NCI-H2171 treated with DMSO at 0.1 percent for 48 hours (cell line): Measurements from ENCODE around the gene GABRR3.

ENCODE experiments used
- DNase-seq: peaks from one replicate; lab custom pipeline; 2025; lab: John Stamatoyannopoulos, UW

GABRR3 gene

DNA sequence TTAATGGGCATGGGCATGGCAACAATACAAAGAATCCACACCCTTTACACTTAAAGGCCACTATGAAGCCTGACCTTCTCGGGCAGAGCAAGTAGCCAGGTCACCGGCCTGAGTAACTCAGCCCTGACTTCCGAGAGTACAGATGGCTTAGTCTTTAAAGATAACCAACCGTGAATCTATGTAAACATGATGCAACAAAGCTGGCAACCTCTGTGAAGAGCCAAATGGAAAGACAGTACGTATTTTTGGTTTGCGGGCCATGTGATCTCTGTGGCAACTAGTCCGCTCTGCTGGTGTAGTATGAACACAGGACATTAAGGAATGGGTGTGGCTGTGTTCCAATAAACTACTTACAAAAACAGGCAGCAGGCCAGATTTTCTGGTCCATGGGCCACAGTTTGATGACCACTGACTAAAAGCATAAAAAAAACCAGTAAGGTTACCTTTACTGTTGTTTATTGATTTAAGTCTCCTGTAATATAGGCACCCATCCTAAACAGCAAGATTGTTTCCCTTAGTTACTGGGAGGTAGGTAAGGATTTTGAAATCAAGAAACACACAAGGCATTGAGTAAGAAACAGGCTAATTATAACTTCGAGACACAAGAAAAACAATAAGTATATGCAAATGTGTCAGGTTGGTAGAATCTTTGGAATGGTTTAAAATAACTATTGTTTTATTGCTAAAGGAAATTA lies 77.4 kb downstream of the GABRR3 start:
- DNase-seq = no peak

DNA sequence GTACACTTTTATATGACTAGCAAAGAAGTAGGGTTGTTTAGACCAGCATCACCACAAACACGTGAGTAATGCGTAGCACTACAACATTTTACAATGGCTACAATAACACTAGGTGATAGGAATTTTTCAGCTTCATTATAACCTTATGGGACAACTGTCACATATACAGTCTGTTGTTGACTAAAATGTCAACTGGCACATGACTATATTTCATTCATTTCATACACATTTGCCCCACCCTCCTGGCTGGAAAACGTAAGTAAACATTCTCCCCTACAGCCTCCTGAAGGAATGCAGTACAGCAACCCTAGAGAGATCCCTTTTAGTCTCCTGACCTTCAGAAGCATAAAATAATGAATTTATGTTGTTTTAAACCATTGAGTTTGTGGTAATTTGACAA lies 79.1 kb downstream of the GABRR3 start:
- DNase-seq = no peak

GRCh38 chr3:97954228-97954827 lies 80.8 kb downstream of the GABRR3 start:
- no peak for DNase-seq

DNA sequence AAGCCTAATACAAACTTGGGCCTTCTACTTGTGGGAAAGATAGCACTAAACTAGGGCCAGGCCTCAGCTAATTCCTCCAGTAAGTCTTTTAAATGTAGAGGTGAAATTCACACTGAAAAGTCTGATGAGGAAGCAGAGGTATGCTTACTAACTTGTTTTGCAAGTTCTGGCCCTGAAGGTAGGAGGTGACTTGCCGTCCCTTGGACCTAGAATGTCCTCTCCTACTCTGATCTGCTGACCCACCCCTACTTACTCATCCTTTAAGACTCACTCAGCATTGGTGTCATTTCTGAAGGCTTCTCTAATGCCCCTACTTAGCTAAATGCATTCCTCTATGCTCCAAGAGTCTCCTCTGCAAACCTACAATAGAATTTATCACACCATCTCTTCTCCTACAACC lies 82.2 kb downstream of the GABRR3 start:
- DNase-seq = no peak

DNA sequence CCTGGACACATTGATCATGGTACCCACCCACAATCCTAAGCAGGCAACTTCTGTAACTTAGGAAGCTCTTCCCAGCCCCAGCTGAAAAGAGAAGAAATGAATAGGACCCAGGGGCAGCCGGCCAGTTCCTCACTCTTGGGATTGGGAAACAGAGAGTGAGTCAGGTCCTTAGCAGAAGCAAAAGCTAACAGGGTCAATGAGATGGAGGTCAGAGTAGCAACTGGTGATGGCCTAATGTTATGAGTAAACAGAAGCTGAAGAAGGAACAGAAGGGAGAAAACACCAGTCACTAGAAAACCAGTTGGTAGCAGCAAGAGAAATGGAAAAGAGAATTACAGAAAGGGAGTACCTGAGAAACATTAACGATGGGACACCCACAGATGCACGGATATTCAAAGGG lies 82.8 kb downstream of the GABRR3 start:
- DNase-seq = no peak

- DNase-seq = no peak
Observed at GRCh38 chr3:97950360-97950759, 84.8 kb downstream of the GABRR3 start.

DNA sequence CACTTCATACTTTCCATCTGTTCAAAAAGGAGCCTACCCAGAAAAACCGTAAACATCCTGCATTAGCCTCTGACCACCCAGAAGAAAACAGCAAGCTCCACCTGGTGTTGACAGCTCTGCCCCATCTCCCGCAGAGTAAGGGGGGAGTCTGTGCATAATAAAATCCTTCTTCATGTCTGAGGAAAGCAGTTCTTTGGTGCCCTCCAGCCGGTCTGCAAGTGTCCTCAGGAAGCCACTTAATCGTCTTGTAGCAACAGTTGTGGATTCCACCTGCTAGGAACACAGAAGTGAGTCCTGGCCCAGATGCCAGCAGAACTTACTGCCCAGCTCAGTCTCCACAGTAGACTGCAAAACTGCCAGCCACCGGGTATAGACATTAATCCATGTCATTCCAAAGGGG lies 85.4 kb downstream of the GABRR3 start:
- no peak for DNase-seq

DNA sequence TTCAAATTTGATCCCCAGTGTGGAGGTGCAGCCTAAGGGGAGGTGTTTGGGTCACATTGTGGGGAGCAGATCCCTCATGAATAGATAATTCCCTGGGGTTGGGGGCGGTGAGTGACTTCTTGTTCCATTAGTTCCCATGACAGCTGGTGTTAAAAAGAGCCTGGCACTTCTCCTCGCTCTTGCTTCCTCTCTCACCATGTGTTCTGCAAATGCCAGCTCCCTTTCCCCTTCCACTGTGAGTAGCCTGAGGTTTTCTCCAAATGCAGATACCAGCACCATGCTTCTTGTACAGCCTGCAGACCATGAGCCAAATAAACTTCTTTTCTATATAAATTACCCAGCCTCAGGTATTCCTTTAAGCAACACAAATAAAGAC lies 86.0 kb downstream of the GABRR3 start:
- peak; percentile 29 for DNase-seq

DNA sequence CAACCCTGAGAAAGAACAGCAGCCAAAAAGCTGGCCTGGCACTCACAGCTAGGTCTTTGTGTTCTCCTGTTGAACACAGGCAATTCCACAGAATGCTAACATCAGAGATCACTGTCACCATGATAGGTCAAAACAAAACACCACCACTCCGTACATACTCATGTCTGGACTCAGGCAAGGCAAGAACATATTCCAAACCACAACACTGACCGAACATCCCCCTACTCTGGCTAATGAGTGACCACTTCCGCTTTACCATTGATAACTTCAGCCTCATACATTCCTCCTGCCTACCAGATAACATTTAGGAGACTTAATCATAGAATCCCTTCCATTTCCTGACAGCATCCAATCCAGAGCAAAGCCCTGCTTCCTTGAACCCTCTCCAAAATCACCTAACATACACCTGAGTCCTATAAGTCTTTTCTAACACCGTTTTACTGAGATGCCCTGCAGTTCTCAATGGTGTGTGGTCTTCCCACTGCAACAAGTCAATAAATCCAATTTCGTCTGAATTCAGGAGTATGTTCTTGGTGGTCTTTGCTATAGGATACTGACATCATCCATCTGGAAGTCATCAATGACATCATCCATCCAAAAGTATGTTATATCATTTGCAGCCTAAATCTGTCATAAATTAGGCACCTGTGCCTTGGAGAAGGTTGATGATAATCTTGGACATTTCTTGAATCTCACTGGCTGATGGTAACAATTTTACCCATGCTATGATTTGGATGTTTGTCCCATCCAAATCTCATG lies 86.6 kb downstream of the GABRR3 start:
- no peak for DNase-seq

DNA sequence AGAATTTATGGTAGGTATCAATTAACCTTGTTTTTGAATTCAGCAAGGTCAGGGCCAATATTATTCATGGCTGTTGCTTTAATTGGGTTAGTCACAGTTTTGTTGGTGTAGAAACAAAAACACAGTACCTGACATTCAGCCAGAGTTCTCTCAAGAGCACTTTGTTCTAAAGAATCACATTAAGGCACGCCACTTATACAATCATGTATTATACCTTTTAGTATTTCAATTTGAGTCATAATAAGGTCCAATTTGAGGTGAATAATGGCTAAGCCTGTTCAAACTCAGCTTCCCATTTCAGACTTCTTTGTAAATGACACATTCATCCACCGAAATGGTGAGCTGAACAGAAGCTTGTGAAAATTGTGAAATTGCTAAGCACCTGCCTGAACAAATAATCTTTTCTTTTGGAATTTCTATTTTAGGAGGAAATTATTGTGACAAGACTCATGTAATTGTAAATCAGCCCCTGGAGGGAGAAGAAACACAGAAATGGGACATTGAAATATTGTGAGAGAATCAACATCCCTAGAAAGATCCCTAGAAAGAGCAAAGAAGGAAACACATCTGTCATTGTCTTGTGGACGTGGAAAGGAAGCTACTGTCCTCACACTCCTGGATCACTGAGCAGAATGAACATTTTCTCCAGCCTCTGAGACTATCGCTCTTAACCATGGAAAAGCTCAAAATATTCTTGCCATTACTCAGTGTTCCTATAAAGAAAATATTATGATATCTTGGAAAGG lies 92.1 kb downstream of the GABRR3 start:
- DNase-seq = no peak

DNA sequence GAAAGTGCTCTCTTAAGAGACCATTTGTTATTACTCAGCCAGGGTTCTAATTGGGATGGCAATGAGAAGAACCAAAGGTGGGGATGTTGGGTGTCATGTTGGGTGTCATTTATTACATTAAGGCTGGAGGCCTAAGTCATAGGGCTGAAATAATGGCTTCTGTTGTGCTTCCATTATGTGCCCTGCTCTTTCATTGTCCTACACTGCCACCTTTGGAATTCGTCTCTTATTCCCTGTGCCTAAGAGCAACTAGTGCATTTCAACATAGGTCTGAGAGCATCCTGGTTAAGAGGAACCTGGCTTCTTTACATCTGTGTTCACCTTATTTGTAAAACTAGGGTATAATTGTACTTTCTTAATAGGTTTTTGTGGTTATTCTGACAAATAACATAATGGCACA lies 95.1 kb downstream of the GABRR3 start:
- peak; percentile 37 for DNase-seq

- DNase-seq = no peak
Observed at GRCh38 chr3:97939401-97939800, 95.7 kb downstream of the GABRR3 start.

- DNase-seq = no peak
Observed at GRCh38 chr3:97938444-97938843, 96.7 kb downstream of the GABRR3 start.

- DNase-seq = no peak
Observed at GRCh38 chr3:97937205-97937604, 97.9 kb downstream of the GABRR3 start.

DNA sequence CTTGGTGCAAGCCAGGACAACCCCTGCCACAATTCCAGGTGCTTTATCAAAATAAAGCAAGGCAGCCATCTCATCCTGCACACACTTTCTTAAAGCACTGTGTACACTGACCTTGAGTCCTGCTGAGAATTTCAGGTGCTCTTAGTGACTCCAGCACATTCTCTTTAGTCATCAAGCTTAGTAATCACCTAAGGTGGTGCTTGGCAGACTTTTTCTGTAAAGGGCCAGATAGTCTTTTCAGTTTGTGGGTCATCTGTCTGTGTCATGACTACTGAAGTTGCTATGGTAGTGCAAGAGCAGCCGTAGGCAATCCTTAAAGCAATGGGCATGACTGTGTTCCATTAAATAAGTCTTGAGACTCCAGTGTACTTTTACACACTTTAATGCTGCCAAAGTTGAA lies 99.3 kb downstream of the GABRR3 start:
- DNase-seq = no peak
